Medulla oblongata (tissue), 1 donor: ENCODE results near the gene CAGE1.
"Not testable (repeated sequence)": the region's sequence is repeated elsewhere in the genome, so short reads cannot be mapped to it uniquely, and the experiment has no call there.

Source experiments
- DNase-seq: peaks from one replicate; pipeline ENCODE4 v3.0.0-alpha.2; 2015; ENCODE audit errors: extremely low spot score

CAGE1 gene

DNA sequence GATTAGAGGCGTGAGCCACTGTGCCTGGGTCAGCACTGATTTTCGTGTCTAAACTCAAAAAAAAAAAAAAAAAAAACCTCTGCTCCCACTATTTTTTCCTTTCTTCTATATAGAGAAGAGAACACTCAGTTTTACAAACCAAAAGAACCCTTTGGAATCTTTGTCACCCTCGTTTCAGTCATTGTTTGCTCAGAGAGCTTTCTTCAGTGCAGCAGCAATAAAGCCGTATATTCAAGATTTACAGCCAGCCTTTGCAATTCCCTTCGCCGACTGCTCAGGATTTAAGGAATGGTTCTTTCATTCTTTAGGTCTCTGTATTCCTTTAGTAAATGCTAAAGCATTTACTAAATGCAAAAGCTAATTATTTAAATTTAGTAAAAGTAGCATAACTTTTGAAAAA is 20.2 kb upstream of the CAGE1 start:
- no peak for DNase-seq

DNA sequence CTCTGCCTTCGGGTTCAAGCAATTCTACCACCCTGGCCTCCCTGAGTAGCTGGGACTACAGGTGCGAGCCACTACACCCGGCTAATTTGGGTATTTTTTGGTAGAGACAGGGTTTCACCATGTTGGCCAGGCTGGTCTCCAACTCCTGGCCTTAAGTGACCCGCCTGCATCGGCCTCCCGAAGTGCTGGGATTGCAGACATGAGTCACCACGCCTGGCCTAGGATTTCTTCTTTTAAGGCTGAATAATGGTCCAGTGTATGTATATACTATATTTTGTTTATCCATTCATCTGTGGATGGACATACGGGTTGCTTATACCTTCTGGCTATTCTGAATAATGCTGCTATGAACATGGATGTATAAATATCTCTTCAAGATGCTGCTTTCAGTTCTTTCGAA is 17.2 kb upstream of the CAGE1 start:
- DNase-seq: no peak

DNA sequence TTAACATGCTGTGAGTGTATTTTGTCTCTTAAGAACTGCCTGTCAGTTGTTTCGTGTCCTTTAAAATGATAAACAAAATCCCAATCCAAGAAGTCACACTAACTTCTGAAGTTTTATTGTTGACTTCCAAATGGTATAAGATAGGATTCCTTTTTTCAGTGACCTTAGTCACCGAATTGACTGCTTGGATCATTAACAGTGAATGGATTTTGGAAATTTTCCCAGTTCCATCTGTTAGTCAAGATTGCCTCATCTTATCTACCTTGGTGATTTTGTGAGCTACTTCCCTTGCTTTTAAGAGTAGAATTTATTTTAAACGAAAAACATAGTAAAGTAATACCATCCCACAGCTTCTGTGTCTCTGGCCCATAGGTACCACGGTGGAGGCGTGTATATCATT is 15.0 kb upstream of the CAGE1 start:
- no peak for DNase-seq

DNA sequence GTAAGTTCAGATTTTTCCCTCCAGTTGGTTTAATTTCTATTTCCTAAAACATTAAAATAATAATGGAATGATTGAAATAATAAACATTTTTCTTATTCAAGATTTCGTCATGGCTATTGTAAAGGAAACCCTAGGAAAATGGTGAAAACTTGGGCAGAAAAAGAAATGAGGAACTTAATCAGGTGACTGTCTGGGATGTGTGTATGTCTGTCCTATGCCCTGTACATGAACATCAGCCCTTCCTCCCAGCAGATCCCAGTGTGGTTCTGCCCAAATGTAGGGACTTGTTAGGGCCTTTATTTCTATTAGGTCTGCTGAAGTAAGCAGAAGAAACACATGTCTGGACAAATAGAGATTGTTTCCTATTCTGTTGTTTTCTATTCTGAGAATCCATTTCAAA is 13.2 kb upstream of the CAGE1 start:
- DNase-seq: peak; percentile 49

DNA sequence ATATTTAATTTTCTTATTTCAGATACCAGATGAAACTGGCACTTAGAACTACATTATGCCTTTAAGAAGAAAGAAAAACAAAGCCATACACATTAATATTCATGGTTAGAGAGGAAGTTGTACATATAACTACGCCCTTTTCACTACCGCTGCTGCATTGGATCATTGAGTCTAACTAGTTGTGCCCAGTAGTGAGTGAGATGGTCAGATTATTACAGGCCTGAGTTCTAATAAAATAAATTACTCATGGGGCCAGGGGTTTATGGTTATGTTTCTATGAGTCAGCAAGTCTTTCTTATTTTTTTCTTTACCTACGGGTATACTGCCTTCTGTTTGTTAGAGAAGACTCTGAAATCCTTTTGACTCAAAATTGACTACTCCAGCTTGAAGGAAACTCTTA is 11.5 kb upstream of the CAGE1 start:
- DNase-seq: no peak

DNA sequence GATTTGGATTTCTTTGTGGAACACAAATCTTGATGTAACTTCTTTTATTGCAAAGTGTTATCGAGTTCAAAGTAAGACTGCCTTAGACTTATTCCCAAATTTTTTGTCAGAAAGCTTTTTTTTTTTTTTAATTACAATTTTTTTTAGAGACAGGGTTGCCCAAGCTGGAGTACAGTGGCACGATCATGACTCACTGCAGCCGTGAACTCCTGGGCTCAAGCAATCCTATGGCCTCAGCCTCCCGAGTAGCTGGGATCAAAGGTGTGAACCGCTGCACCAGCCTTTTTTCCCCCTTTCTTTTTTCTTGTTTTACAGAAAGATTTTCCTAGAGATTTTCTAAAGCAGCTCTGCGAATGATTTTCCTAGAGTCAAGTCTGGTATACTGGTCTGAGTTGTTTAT is 2.9 kb upstream of the CAGE1 start:
- DNase-seq: no peak

DNA sequence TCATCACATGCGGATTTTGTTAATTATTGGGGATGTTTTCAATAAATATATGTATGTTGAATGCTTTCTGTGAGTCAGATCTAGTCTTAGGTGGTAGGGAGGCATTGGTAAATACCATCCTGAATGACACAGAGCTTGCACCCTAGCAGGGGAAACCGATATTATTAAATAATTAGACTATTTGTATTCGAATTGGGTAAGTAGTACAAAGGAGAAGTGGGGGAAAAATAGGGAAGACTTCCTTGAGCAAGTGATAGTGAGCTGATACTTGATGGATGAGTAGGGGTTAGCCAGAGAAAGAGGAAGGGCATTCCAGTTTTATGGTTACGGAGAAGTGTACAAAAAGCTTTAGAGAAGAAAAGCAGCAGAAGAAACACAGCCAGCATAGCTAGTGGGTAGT is 1.6 kb upstream of the CAGE1 start:
- DNase-seq: no peak

DNA sequence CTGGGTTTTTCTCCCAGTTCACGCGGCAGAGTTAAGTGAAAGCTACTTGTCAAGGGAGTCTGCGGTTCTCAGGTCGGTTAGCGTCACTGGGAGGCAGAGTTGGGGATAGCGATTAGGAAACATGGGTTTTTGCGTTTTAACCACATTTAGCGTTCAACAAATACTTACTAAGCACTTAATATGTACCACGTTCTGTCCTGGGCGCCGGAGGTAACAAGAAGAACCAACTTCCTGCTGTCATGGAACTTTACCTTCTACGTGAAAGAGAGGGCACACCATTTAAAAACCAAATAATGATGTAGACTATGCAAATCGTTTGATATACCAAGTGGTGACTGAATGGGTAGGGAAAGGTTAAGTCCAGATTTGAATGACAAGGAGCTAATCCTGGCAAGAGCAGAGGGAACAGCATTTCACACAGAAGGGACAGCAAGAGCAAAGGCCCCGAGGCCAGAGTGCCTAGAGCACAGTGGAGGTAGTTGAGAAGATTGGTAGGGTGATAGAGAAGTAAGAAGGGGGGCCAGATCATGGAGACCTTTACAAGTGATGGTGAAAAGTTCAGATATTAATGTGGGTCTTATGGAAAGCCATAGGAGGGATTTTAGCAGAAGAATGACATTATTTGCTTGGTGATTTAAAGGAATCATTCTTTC is 810 bp upstream of the CAGE1 start:
- no peak for DNase-seq

DNA sequence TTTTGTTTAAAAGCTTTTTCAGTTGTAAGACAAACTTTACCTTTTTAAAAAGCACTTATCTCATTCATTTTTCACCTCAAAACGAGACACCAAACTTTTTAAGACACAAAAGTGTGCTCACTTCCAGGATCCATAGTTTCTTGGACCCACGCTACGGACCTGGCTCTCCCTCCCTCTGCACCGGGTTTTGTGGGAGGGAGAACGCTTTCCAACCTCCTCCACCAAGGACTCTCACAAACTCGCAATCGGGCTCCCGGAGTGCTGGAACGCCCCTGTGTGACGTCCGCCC is 436 bp downstream of the CAGE1 start:
- no peak for DNase-seq

DNA sequence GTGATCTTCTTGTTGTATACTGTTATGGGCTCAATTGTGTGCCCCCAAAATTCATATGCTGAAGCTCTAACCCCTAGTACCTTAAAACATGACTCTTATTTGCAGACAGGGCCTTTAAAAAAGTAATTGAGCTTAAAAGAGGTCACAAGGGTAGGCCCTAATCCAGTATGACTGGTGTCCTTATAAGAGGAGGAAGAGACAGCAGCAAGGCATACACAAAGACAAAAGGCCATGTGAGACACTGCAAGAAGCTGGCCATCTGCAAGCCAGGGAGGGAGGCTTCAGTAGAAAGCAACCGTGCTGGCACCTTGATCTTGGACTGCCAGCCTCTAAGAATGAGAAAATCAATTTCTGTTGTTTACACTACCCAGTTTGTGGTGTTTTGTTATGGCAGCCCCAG is 8.4 kb downstream of the CAGE1 start:
- DNase-seq: no peak

DNA sequence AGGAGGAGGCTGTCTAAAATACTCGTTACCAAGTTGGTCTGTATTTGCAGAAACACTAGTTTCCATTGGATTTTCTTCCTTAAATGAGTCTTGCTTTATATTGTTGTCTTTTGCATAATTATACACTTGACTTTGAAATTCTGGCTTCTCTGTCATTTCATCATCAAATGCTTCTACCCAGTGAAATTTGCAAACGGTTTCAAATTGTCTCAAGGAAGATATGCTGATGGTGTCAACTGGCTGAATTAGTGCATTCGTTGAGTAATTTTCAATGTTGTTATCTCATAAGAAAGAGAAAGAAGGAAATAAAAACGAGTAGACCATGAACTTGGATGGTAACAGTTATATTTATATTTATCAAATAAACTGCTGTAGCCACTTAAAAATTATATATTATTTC is 10.8 kb downstream of the CAGE1 start:
- DNase-seq: no peak

DNA sequence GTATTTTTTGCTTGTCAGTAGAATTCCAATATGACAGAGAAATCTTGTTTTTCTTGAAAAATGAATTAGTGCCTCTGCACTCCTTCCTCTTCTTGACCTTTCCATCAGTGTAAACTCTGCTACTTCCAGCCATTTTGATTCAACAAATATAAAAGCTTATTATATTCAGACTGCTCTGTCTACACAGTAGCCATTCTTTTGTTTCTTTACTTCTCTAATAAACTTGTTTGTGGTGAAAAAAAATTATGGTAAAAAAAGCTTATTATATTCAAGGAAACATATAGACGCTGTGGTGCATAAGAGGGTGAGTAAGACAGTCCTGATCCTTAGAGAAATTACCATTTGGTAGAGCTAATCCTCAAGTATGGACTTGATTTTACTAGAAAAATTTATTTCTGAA is 11.6 kb downstream of the CAGE1 start:
- DNase-seq: no peak

DNA sequence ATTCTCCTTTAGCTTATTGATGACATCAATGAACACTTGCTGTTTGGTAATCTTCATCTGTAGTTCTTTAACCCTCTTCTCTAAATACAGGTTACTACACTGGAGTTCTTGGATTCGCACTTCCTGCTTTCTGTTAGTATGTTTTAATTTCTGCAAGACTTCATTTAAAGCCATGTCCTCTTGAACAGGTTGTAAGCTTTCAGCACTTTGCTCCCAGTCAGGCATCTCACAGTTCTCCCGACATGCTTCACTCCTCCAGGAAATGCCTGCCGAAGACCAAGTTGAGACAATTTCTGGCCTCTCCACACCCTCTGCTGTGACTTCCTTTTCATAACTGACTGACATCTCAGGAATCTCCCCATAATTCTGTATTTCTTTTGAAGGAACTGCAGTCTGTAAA is 15.8 kb downstream of the CAGE1 start:
- no peak for DNase-seq

DNA sequence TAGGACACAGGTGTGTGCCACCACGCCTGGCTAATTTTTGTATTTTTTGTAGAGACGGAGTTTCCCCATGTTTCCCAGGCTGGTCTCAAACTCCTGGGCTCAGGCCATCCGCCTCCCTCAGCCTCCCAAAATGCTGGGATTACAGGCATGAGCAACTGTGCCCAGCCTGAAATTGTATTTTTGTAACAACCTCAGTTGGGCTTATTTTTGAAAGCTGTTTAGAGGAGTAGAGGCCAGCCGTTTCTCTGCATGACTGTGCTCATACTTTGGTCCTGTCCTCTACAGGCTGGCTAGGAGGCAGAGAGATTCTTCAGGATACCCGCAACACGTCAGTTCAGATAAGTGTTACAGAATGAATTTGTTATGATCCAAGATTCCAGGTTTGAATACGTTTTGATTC is 22.1 kb downstream of the CAGE1 start:
- DNase-seq: no peak

DNA sequence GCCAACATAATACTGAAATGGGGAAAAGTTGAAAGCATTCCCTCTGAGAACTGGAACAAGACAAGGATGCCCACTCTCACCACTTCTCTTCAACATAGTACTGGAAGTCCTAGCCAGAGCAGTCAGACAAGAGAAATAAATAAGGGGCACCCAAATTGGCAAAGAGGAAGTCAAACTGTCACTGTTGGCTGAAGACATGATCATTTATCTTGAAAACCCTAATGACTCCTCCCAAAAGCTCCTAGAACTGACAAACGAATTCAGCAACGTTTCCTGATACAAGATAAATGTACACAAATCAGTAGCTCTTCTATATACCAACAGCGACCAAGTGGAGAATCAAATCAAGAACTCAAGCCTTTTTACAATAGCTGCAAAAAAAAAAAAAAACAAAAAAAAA is 37.6 kb downstream of the CAGE1 start:
- not testable (repeated sequence) for DNase-seq

DNA sequence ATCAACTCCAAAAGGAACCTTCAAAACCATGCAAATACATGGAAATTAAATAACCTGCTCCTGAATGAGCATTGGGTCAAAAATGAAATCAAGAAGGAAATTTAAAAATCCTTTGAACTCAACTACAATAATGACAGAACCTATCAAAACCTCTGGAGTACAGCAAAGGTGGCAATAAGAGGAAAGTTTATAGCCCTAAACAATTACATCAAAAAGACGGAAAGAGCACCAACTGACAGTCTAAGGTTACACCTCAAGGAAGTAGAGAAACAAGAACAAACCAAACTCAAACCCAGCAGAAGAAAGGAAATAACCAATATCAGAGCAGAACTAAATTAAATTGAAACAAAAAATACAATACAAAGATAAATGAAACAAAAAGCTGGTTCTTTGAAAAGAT is 39.0 kb downstream of the CAGE1 start:
- not testable (repeated sequence) for DNase-seq

DNA sequence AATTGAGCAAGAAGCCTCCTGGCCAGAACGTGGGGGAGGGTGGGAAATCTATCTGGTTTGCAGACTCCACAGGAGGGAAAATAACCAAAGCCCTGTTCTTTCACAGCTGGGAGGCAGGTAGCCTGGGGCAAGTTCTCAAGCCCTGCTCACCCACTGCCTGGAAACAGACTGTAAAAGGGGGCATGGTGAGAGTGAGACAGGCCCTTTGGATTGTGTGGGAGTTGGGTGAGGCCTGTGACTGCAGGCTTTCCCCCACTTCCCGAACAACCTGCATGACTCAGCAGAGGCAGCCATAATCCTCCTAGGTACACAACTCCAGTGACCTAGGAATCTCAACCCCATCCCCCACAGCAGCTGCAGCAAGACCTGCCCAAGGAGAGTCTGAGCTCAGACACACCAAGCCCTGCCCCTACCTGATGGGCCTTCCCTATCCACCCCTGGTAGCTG is 42.0 kb downstream of the CAGE1 start:
- DNase-seq: not testable (repeated sequence)

DNA sequence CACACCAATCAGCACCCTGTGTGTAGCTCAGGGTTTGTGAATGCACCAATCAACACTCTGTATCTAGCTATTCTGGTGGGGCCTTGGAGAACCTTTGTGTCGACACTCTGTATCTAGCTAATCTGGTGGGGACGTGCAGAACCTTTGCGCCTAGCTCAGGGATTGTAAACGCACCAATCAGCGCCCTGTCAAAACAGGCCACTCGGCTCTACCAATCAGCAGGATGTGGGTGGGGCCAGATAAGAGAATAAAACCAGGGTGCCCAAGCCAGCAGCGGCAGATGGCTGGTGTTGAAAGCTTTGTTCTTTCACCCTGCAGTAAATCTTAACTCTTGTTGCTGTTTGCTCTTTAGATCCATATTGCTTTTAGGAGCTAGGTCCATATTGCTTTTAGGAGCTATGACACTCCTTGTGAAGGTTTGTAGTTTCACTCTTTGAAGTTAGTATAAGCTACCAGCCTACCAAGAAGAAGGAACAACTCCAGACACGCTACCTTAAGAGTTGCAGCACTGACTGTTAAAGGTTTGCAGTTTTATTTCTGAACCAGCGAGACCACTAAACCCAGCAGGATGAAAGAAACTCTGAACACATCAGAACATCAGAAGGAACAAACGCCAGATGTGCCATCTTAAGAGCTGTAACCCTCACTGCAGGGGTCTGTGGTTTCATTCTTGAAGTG is 44.6 kb downstream of the CAGE1 start:
- not testable (repeated sequence) for DNase-seq

DNA sequence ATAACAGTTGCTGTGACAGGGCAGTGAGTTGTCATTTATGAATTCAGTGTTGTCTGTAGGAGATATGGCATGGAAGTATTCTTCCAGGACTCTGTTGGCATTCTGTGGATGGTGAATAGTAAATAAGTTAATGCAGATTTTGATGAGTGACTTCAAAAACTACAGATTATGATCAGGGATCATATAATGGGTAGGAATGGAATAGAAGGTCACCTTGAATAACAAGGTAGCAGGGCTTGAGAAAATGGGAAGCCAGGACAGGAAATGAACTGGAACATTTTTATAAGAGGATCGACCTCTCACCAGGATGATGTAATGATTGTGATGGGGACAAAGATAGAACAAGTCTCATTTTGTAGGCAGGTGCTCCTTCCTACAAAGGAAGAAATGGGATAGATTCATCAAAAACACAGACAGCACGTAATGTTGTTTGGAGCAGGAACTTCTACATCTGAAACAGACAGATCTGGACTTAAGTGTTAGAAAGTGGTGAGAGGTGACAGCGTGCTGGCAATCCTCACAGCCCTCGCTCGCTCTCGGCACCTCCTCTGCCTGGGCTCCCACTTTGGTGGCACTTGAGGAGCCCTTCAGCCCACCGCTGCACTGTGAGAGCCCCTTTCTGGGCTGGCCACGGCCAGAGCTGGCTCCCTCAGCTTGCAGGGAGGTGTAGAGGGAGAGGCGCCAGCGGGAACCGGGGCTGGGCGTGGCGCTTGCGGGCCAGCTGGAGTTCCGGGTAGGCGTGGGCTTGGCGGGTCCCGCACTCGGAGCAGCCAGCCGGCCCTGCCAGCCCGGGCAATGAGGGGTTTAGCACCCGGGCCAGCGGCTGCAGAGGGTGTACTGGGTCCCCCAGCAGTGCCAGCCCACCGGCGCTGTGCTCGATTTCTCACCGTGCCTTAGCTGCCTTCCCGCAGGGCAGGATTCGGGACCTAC is 45.7 kb downstream of the CAGE1 start:
- DNase-seq: no peak

DNA sequence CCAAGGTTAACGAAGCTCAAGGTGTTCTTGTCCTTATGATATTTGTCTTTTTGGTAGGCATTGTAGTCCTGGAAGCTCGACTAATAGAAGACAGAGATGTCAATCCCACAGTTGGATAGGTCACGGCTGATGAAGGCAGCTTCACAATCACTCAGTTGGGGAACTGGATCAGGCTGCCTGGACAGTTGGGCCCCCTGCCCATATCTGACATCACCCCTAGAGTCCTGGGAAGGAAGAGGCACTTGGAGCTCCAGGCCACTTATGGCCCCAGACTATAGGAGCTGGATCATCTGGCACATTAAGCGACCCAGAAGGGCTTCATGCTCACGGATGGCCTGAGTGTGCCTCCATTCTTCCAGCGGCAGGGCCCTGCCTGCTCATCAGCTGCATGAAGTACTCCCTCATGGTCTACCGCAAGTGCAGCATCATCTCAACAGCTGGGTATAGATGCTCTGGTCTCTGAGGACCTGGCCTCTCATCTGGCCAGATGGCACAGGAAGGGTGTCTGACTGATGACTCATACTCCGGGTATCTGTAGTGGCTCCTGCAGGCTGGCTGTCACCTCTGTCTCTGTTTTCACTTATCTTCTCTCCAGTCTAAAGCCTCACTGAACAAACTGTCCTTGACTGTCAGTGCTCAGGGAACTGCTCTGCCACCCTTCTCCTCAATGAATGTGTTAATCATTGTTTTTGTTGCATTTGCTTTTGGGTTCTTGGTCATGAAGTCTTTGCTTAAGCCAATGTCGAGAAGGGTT is 47.4 kb downstream of the CAGE1 start:
- no peak for DNase-seq

DNA sequence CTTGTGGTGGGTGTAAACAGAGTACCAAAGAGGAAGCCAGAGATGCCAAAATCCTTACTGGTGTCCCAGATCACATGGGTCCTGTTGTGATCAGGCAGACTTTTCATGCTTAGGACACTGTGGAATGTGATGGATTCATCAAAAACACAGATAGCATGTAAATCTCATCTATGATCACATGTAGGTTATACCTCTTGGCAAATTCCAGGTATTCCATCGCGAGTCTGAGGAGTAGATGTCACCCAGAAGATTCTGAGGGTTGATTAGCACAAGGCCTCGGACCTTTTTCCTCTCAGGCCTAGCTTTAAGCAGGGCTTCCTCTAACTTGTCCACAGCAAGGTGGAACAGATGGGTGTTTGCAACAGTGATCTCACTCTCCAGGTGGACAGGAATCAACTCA is 48.3 kb downstream of the CAGE1 start:
- no peak for DNase-seq
